Erythroblast (primary cell): ENCODE results near the gene ROPN1L.

ENCODE experiments used
- GATA1 ChIP-seq: IDR thresholded peaks from 2 replicates; pipeline ENCODE4 v1.6.1; 2011; ENCODE audit warnings: low read depth, mild to moderate bottlenecking, control low read depth, low read length, moderate library complexity
- POLR2A ChIP-seq: IDR thresholded peaks from 2 replicates; pipeline ENCODE4 v1.6.1; 2011; ENCODE audit warnings: mild to moderate bottlenecking, low read length

DNA sequence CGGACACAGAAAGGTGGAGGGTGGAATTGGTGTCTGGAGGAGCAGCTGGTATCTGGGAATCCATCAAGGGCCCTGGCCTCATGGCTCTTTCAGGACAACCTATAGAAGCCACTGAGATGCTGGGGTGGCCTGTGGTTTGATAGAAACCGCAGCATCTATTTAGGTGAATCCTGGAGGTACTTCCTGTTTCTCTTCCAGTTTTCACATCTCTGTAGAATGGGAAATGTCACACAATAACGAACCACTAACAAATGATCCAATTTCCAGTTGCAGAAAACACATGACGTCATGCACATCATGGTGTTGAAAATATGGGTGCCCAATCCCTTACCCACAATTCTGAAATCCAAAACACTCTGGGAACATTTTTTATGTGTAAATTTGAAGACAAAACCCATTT, 52.2 kb downstream of the ROPN1L start:
- TF ChIP-seq POLR2A (no peak), GATA1 (no peak)
